ENCODE measurements around the gene TEX19.

The TEX19 gene

DNA sequence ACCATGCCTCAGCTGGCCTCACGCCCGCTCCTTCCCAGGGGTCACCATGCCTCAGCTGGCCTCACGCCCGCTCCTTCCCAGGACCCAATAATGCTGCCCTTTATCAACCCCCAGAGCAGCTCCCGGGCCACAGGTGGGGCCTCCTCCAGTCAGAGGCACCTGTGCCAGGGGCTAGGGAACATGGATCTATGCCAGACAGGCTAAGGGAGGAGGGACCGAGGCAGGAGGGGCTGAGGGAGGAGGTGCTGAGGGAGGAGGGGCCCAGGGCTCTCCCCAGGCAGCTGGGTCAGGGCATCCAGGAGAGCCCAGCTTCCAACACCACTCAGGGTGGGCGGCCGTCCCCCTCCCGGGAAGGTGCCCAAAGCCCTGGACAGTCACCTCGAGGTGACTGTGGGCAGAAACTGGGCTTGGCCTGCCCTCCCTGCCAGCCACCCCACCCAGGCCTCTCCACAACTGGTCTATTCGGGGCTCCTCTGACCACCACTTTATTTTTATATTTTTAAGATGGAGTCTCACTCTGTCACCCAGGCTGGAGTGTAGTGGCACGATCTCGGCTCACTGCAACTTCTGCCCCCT is 31.9 kb downstream of the TEX19 start:
- DNase-seq (ENCODE audit: low read depth), result no peak

DNA sequence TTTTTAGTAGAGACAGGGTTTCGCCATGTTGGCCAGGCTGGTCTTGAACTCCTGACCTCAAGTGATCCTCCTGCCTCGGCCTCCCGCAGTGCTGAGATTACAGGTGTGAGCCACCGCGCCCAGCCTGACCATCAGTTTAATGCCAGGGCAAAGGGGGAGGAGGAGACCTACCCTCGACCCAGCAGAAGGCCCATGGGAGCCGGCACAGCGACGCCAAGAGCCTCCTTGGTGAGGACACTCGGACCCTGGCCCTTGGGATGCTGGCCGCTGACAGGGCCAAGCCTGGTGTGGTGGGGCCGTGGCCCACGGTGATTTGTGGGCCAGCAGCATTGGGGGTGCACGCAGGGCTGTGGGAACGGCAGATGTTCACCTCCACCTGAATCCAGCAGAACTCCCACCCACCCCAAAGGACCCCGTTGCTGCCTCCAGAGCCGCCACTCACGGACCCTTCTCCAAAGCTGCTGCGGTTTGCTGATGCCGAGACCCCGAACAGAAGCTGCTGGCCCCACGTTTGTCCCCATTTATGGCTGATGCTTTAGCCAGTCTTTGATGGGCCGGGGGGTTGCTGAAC is 32.5 kb downstream of the TEX19 start:
- no peak for DNase-seq (ENCODE audit: low read depth)

DNA sequence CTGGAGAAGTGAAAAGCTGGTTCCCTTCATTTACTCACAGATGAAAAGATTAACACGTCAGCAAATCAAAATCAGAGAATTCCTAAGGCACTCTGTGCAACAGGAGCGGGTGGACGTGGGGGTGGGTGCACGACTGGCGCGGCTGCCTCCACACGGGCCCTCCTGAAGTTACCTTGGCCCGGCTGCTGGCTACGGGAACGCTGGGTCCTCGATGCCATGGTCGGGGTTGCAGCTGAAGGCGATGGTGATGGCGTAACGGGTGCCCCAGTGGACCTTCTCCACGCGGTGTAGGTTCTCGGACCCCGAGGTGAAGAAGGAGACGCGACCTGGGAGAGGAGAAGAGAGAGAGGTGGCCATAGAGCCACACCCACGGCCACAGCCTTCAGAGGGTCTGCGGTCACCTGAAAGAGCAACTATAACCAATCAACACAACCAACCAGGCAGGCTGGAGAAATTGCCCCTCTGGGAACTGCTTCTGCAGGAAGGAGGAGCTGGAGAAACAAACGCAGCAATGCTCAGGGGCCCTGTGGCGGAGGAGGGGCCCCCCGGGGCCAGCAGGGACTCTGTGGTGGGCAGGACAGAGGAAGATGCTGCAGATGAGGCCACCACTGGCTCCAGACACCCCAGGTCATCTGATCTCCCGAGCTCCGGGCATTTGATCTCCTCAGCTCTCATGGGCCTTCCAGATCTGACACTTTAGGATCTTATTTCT is 33.3 kb downstream of the TEX19 start:
- DNase-seq (ENCODE audit: low read depth), result no peak

DNA sequence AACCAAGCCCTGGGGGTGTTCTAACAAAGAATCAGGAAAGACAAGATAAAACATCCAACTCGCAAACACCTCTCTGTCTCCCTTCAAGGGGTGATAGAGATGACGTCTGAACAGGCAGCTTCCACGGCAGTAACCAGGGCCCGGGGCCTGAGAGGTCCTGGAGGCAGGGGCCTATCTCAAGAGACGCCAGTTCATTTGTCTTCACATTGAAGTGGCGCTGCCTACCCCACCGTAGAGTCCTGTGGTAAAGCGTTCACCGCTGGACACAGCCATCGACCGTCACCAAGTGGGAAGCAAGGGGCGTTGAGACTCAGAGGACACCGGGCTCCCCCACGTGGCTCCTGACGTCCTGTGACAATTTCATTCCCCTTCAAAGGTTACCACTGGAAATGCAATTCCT is 33.9 kb downstream of the TEX19 start:
- DNase-seq (ENCODE audit: low read depth), result no peak

DNA sequence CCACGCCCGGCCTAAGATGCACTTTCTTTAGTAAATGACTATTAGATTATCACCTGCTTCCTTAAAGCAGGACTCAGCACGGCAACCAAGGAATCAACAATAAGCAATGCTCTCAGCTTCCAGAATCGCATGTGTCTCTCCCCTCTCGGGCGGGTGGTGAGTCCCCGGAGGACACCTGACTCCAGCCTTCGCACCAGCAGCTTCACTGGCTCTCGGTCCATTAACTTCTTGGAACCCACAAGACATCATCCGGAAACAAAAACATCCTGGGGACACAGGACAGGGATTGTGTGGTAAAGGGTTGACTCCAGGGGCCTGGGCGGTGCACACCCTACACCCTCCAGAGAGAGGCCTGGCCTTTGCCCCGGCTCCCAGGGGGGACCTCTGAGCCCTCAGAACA is 35.2 kb downstream of the TEX19 start:
- no peak for DNase-seq (ENCODE audit: low read depth)

DNA sequence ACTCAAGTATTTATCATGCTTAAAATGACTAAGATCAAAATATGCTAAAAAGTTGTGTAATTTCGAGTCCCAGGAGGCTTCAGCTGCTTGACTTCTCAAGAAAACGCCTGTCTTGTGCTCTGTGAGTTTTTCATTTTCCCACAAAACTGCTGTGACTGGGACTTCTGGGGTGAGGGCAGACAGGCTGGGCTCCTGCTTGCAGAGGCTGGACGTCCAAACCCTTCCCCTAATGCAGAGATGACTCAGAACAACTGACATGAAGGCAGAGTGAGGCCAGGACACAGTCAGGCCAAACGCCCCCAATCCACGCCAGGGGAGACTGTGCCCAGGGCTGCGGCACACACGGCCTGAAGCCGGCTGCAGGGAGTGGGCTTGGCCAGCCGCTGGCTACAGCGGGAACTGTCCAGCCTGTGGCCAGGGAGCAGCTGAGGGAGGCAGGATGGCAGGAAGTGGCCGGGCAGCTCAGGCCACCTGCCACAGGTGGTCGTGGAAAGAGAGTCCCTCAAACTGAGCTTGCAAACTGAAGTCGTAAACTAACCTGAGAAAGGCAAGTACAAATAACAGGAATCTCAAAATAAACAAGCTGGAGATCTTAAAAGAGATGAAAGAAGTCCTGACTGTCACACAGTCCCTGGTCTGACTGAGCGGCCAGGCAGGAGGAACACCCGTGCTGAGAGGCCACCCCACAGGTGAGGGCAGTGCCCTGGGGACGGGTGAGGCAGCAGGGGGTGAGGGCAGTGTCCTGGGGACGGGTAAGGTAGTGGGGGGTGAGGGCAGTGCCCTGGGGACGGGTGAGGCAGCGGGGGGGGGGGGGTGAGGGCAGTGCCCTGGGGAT is 37.8 kb downstream of the TEX19 start:
- DNase-seq (ENCODE audit: low read depth), result no peak

DNA sequence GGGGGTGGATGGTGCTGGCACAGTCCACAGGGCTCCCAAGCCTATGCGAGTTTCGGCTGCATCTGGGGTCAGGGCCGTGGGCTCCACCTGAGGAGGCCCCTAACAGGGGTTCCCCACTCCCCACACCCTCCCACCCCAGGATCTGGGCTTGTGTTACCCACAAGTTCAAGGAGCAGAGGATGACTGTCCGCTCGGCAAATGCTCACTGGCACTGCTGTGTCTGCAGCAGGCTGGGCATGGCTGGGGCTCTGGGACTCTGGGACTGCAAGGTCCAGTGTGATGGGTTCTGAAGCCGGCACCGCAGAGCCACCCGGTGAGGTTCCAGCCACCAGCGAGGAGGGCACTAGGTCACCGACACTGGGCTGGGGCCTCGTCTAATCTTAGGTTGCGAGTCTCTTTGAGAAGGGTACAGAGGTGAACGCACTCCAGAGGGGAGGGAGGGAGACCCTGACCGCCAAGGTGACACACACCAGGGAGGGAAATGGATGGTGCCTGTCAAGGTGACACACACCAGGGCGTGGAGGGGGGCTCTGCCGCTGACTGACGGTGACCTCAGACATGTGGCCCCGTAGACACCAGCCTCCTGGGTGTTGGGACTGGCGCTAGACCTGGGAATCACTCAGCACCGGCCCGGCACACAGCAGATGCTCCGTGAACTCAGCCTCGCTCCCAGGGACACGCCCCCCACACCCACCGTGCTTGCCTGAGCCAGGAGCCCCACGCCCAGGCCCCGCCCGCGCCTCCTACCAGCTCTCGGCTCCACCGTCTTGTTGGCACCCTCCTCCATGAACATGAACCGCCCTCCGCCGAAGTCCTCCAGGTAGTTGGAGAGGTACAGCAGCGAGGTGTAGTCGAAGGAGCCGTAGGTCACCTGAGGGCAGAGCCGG is 38.6 kb downstream of the TEX19 start:
- no peak for DNase-seq (ENCODE audit: low read depth)

DNA sequence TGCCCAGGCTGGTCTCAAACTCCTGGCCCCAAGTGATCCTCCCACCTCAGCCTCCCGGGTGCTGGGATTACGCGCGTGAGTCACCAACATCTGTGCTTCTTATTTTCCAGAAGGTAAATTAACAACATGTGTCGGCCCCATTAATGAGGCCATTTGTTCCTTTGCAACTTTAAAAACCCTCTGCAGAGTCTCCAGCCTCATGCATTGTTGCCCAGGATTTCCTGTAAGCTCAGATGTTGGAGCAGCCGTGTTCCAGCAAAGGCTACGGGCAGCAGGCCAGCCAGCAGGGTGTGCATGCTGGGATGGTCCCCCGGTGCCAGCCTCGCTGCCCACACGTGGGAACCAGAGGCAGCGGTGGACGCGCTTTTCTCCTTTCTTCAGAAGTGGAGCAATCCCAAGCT is 40.0 kb downstream of the TEX19 start:
- no peak for DNase-seq (ENCODE audit: low read depth)

DNA sequence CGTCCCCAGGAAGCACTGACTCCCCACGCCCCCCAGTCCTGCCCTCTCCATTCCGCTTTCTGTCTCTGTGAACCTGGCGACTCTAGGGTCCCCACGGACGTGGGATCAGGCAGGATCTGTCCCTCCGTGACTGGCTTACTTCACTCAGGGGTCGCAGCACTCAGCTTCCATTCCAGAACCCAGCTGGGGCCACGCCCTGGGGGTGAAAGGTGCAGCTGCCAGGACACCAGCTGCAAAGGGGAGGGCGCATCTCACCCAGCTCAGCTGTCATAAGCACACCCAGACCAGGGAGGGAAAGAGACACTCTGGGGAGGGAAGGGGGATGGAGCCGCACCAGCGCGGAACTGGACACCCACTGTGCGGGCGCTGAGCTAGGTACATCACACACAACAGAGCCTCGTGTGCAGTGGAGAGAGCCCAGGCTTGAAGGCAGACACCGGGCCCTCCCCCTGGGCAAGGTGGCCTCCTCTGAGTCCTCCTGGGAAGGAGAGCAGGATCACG is 40.6 kb downstream of the TEX19 start:
- DNase-seq (ENCODE audit: low read depth), result no peak

DNA sequence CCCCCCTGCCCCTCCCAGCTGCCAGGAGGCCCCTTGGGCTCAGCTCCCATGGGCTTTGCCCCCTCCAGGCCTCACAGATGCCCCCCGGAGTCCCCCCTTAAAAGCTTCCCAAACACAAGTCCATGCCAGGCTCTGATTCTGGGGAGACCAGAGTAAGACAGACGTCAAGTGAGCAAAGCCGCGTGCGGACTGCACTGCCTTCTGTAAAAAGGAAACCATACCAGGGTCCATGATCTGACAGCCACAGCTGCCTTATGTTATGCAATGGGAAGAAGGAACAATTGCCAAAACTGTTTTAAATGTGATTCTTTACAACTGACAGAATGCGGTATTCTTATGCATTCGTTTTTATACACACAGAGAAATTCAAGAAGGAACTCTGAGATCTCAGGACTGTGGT is 41.2 kb downstream of the TEX19 start:
- no peak for DNase-seq (ENCODE audit: low read depth)

DNA sequence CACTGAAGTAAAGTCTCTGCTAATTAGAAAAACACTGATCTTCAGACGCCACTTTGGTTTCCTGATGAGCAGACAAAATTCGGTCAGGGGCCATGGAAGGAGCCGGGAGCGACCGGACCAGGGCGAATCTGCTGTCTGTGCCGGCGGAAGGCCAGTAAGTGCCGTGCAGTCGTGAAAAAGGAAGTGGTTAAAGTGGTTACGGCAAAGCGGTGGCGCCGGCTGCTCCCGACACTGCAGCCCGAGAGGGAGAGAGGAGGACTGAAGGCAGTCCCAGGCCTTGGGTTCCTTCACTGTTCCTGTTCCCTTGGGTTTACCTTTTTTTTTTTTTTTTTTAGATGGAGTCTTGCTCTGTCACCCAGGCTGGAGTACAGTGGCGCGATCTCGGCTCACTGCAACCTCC is 41.8 kb downstream of the TEX19 start:
- DNase-seq (ENCODE audit: low read depth), result peak; percentile 30

DNA sequence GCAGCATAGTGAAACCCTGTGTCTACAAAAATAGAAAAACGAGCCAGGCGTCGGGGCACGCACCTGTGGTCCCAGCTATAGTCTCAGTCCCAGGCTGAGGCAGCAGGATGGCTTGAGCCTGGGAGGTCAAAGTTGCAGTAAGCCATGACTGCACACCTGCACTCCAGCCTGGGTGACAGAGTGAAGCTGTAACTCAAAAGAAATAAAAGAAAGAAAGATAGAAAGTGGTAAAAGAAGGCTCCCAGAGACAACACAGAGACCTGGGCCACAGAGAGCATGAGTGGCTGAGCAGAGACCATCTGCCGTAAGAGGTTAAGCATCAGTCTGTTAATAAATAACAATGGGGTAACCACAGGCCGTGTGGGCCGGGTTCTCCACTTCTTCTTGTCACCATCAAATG is 43.8 kb downstream of the TEX19 start:
- no peak for DNase-seq (ENCODE audit: low read depth)

DNA sequence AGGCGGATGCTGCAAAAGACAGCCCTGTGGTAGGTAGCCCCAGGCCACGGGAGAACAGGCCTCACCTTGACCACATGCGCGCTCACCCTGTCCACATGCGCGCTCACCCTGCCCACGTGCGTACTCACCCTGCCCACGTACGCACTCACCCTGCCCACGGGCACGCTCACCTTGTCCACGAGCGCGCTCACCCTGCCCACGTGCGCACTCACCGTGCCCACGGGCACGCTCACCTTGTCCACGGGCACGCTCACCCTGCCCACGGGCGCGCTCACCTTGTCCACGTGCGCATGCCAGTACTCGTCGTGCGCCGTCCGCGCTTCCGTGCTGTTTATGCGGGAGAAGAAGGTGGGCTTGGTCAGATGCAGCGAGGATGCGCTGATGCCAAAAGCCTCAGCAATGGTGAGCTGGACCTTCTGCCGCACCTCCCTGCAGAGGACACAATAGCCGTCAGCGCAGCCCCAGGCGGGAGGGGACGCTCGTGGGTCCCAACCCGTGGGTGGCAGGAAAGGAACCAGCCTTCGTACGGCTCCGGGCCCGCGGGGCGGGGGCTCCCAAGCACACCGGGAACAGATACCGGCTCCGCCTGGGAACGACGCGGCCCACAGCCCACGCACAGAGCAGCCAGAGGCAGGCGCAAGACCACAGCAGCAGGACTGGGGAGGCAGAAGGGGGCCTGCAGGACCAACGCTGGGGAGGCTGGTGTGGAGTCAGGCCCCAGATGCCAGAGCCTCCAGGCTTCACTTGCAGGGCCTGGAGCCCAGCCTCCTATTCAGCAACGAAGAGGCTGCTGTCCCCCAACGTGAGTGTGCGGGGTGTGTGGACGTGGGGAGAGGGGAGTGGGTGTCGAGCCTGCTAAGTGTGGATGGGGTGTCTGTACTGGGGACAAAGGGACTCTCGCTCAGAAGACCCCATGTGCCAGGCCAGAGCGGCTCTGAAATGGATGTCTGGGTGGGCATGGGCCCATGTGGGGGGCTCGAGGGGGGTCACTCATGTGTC is 44.9 kb downstream of the TEX19 start:
- DNase-seq (ENCODE audit: low read depth), result no peak

DNA sequence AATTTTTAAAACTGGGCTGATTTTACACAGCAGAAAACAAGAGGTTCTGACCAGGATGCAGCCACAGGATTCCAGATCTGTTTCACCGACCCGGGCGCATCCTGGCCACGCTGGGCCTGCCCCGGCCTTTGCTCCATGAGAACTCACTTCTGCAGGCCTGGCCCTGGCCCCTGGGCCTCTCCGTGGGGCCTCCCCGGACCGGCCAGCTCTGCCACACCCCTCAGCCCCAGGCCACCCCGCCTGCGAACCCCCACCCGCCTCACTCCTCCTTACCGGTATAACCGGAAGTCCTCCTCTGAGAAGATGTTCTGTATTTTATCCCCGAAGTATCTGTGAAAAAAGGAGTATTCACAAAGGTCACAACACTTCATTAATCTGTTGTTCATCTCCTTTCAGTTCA is 46.0 kb downstream of the TEX19 start:
- DNase-seq (ENCODE audit: low read depth), result no peak

DNA sequence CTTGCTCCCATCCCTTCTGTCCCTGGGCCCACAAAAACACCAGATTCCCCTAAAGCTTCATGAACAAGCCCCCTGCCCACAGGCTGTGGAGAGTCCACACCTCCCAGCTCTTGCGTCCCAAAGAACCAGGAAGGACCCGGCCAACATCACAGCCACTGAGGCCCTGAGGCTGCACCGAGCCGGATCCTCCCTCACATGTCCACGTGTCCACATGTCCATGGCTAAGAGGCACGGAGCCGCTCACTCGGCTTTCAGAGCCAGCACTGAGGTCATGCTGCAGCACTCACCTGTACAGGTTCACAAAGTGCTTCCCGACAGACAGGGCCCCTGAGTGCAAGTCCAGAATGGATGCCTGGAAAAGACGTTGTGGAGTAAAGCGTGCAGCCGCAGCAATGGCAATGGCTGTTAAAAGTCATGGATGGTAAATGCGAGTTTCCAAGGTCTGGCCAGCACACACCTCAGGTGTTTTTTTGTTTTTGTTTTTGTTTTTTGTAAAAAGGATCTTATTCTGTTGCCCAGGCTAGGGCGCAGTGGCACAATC is 47.2 kb downstream of the TEX19 start:
- DNase-seq (ENCODE audit: low read depth), result no peak

DNA sequence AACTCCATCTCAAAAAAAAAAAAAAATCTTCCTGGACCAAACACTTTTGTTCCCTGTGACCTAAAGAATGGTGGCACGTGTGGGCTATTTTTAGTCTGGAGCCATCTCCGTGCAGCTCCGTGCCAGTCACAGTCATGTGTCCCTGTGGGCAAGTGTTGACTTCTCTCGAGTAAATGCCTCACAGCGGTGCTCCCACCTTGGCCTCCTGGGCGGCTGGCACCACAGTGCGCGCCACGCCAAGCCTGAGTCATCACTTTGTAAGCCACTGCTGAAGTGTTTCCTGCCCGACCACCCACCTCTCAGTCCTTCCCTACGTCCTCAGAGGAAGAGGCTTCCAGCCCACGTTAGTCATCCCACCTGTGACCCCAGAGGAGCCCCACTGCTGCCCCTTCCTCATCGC is 48.2 kb downstream of the TEX19 start:
- DNase-seq (ENCODE audit: low read depth), result no peak

DNA sequence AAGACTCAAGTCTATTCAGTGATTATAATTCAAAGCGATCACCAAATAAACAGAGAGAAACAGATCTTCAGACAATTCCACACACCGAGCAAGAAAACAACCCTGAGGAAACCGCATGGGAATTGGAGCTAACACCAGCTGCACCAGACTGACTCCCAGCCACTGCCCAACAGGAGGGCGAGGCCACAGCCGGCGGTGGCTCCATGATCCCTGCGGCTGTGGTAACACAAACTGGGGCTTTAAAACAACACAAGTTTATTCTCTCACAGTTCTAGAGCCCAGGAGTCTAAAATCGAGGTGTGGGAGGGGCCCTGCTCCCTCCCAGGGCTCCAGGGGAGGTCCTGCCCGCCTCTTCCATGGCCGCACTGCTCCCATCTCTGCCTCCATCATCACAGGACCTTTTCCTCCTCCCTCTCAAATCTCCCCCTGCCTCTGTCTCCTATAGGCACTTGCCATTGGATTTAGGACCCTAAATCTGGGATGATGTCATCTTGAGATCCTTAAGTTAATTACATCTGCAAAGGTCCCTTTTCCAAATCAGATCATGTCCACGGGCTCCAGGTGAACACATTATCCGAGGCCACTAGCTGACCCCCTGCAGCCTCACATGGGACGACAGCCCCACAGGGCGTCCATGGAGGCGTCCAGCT is 49.4 kb downstream of the TEX19 start:
- no peak for DNase-seq (ENCODE audit: low read depth)

DNA sequence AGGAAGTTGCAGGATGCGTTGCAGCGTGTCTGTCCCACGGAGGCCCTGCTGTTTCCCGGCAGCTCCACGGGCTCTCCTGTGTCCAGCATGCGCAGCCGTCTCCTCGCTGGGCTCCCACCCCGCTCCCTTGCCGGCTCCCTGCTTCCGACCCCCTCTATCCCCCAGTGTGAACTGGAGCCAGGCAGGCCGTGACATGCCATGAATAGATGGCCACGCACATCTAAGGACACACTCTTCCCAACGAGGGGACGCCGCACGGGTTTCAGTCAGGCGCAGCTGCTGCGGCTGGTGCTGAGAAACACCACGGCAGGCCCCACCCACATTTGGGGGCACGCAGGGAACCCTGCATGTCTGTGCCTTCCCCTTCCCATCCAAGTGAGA is 49.9 kb downstream of the TEX19 start:
- DNase-seq (ENCODE audit: low read depth), result no peak

DNA sequence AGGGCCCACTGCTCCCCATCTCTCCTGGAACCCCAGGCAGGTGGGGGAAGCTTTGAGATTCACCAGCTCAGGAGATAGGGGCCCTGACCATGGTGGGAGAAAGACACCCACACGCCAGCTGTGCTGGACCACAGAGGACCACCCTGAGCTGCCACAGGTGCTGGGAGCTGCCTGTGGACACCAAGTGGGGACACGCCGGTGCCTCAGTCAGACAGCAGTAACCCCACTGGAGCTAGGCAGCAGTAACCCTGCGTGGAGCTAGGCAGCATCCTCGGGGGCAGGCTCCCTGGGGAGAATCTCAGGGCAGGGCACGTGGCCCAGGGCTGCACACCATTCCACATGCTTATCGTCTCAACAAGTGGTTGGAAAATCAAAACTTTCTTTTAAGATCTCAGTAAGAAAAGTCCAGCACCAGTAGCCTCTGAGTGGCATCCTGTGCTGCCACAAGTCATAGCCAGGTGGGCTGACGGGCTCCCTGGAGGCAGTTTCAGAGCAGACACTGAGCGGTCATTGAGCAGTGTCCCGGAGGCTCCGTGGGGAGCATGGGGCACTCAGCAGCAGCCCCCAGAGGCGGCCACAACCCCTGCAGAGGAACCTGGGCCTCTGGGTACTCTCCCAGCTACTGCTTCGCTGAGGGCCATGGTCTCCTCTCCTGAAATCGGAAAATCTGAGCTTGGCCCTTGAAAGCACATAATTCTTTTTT is 51.1 kb downstream of the TEX19 start:
- no peak for DNase-seq (ENCODE audit: low read depth)
